HepG2 (cell line): ENCODE measurements around the gene LCN2. TPM values are rescaled to one million over a fixed set of nuclear protein-coding genes. Genes with fewer than 3 reads are reported as not detected.

Experiments
- CREBL2 ChIP-seq: sonication (generic); formaldehyde crosslinking; IDR thresholded peaks from 2 replicates; pipeline ENCODE4 v1.8.1; 2023; ENCODE audit warnings: missing genetic modification reagents, mild to moderate bottlenecking, borderline replicate concordance
- E2F2 ChIP-seq: sonication (generic); formaldehyde crosslinking; IDR thresholded peaks from 2 replicates; pipeline ENCODE4 v1.4.0; 2020; ENCODE audit warnings: missing genetic modification reagents, borderline replicate concordance
- ELK4 ChIP-seq: sonication (generic); formaldehyde crosslinking; IDR thresholded peaks from 2 replicates; pipeline ENCODE4 v1.9.0; 2021; ENCODE audit warnings: missing genetic modification reagents, borderline replicate concordance
- ETV5 ChIP-seq: IDR thresholded peaks from 2 replicates; pipeline ENCODE4 v1.6.1; 2018; ENCODE audit warnings: missing biosample characterization, missing genetic modification reagents, inconsistent platforms, borderline replicate concordance
- GLI4 ChIP-seq: sonication (generic); formaldehyde crosslinking; IDR thresholded peaks from 2 replicates; pipeline ENCODE4 v1.5.1; 2020; ENCODE audit warnings: missing genetic modification reagents, mild to moderate bottlenecking, moderate library complexity, borderline replicate concordance
- GPN1 ChIP-seq: sonication (generic); formaldehyde crosslinking; IDR thresholded peaks from 2 replicates; pipeline ENCODE4 v1.5.1; 2020; ENCODE audit warnings: missing genetic modification reagents, borderline replicate concordance
- IKZF1 ChIP-seq: fragments of 450-650 bp; IDR thresholded peaks from 2 replicates; pipeline ENCODE4 v1.7.1; 2016
- MIER3 ChIP-seq: IDR thresholded peaks from 2 replicates; pipeline ENCODE4 v1.6.1; 2016; ENCODE audit warnings: missing compliant biosample characterization, borderline replicate concordance
- PCBP1 ChIP-seq: fragments of 200-400 bp; formaldehyde crosslinking; IDR thresholded peaks from 2 replicates; pipeline ENCODE4 v1.6.1; 2017; ENCODE audit warnings: mild to moderate bottlenecking, low read depth, low read length, borderline replicate concordance
- PTBP1 ChIP-seq: fragments of 200-400 bp; formaldehyde crosslinking; IDR thresholded peaks from 2 replicates; pipeline ENCODE4 v1.6.1; 2018; ENCODE audit warnings: low read length, low read depth; ENCODE audit not compliant: poor library complexity, severe bottlenecking
- RELA ChIP-seq: sonication (generic); formaldehyde crosslinking; IDR thresholded peaks from 2 replicates; pipeline ENCODE4 v1.4.0; 2020; ENCODE audit warnings: missing genetic modification reagents
- RFX3 ChIP-seq: IDR thresholded peaks from 2 replicates; pipeline ENCODE4 v1.6.1; 2016; ENCODE audit warnings: missing biosample characterization, missing genetic modification reagents
- THAP9 ChIP-seq: sonication (generic); formaldehyde crosslinking; IDR thresholded peaks from 2 replicates; pipeline ENCODE4; 2020; ENCODE audit warnings: missing genetic modification reagents, mild to moderate bottlenecking, borderline replicate concordance
- ZBED4 ChIP-seq: sonication (generic); formaldehyde crosslinking; IDR thresholded peaks from 2 replicates; pipeline ENCODE4 v1.4.0; 2020; ENCODE audit warnings: missing genetic modification reagents, borderline replicate concordance
- ZNF24 ChIP-seq: fragments of 450-650 bp; IDR thresholded peaks from 2 replicates; pipeline ENCODE4 v1.6.1; 2017; ENCODE audit warnings: antibody characterized with exemption, mild to moderate bottlenecking
- ZNF510 ChIP-seq: sonication (generic); formaldehyde crosslinking; IDR thresholded peaks from 2 replicates; pipeline ENCODE4 v1.4.0; 2020; ENCODE audit warnings: low read depth, mild to moderate bottlenecking, missing genetic modification reagents
- ZNF549 ChIP-seq: sonication (generic); formaldehyde crosslinking; IDR thresholded peaks from 2 replicates; pipeline ENCODE4 v1.5.0; 2020; ENCODE audit warnings: missing genetic modification reagents
- ZNF720 ChIP-seq: sonication (generic); formaldehyde crosslinking; IDR thresholded peaks from 2 replicates; pipeline ENCODE4 v1.4.0; 2020; ENCODE audit warnings: missing genetic modification reagents
- ZNF777 ChIP-seq: sonication (generic); formaldehyde crosslinking; IDR thresholded peaks from 2 replicates; pipeline ENCODE4 v1.4.0; 2020; ENCODE audit warnings: missing genetic modification reagents
- polyA plus RNA-seq, 8 experiments: library from polyadenylated mRNA; depleted of rRNA in 3 of 8; stranded (reverse) in 7 of 8; unstranded in 1 of 8; fragments of >200 nt; fragmentation: Illumina TruSeq in 4 of 8; extraction: Trizol in 4 of 8; gene quantifications; 2 replicates each; pipeline versions ENCODE4 v1.2.1 to v1.2.3, GENCODE V29; 2011 to 2016; ENCODE audit warnings: low read depth in 4 of 8, missing spikeins in 1 of 8, mixed read lengths in 1 of 8; ENCODE audit not compliant: insufficient read depth in 1 of 8
- total RNA-seq, 5 experiments: library from RNA; depleted of rRNA; stranded (reverse); fragments of >200 nt; fragmentation: Illumina TruSeq; extraction: Trizol; gene quantifications; 2 replicates each; pipeline ENCODE4 v1.2.3, GENCODE V29; 2016; ENCODE audit warnings: low read depth in 1 of 5

Gene LCN2
- total and polyA plus RNA-seq, 2 of the 13 experiments (the other 11 are each of a cell fraction or from before 2014, with no cell fraction given): 0.38 to 1.4 TPM

GRCh38 chr9:128127990-128128835 is 21.0 kb upstream of the LCN2 start (continued):
- peak; percentile 48; the same call in 1 of the 2 replicates for TF ChIP-seq ETV5 (CRISPR knock-in tag)
- TF ChIP-seq RFX3 (CRISPR knock-in tag): no peak
- 0 out of 2 replicates have a peak, but pooled peaks have one; percentile 63 for TF ChIP-seq ZBED4
- TF ChIP-seq ZNF24: no peak
- TF ChIP-seq ZNF777: 0 out of 2 replicates have a peak, but pooled peaks have one; percentile 14
- TF ChIP-seq RELA (CRISPR knock-in tag): 0 out of 2 replicates have a peak, but pooled peaks have one; percentile 26
- no peak for TF ChIP-seq E2F2 (CRISPR knock-in tag)
- TF ChIP-seq GPN1 (CRISPR knock-in tag): no peak
- no peak for TF ChIP-seq IKZF1
- TF ChIP-seq ZNF549 (CRISPR knock-in tag): no peak
- TF ChIP-seq ELK4 (CRISPR knock-in tag): no peak
- TF ChIP-seq ZNF510 (CRISPR knock-in tag): 0 out of 2 replicates have a peak, but pooled peaks have one; percentile 30
- no peak for TF ChIP-seq MIER3 (CRISPR knock-in tag)
- TF ChIP-seq CREBL2 (CRISPR knock-in tag): no peak
- 0 out of 2 replicates have a peak, but pooled peaks have one; percentile 32 for TF ChIP-seq PCBP1
- TF ChIP-seq THAP9 (CRISPR knock-in tag): peak; percentile 46; the same call in 1 of the 2 replicates
- peak; percentile 37; the same call in 1 of the 2 replicates for TF ChIP-seq GLI4 (CRISPR knock-in tag)
- no peak for TF ChIP-seq ZNF720 (CRISPR knock-in tag)
- TF ChIP-seq PTBP1: no peak
